GM21447 (cell line): ENCODE results near the gene TTLL8.
"Not testable (repeated sequence)": the region's sequence is repeated elsewhere in the genome, so short reads cannot be mapped to it uniquely, and the experiment has no call there.

ENCODE experiments used
- ATAC-seq: cut with Tn5 transposase; IDR thresholded peaks from one replicate; pipeline ENCODE4 v1.9.1; 2021; ENCODE audit not compliant: unreplicated experiment

TTLL8 gene

GRCh38 chr22:50058061-50058905 is at the start of gene TTLL8:
TTLL8 (minus strand) TSS chr22:50058298.
- ATAC-seq, result no peak

- no peak for ATAC-seq
Measured at GRCh38 chr22:50107529-50107928, 49.4 kb upstream of the TTLL8 start.

- ATAC-seq, result no peak
Measured at GRCh38 chr22:50105208-50106100, 47.4 kb upstream of the TTLL8 start.

- ATAC-seq, result no peak
Measured at GRCh38 chr22:50104141-50104544, 46.0 kb upstream of the TTLL8 start.

- ATAC-seq, result no peak
Measured at GRCh38 chr22:50102946-50103345, 44.8 kb upstream of the TTLL8 start.

- no peak for ATAC-seq
Measured at GRCh38 chr22:50101870-50102565, 43.9 kb upstream of the TTLL8 start.

- no peak for ATAC-seq
Measured at GRCh38 chr22:50098052-50098451, 40.0 kb upstream of the TTLL8 start.

GRCh38 chr22:50092342-50092741 is 34.2 kb upstream of the TTLL8 start:
- ATAC-seq, result no peak

GRCh38 chr22:50091092-50091768 is 33.1 kb upstream of the TTLL8 start:
- no peak for ATAC-seq

- no peak for ATAC-seq
Measured at GRCh38 chr22:50090412-50090714, 32.3 kb upstream of the TTLL8 start.

GRCh38 chr22:50089682-50090411 is 31.7 kb upstream of the TTLL8 start, which contains the start of gene MOV10L1:
MOV10L1 (plus strand) TSS chr22:50090006; CDS start chr22:50090089, 83 bp downstream.
- ATAC-seq, result no peak

GRCh38 chr22:50089231-50089630 is 31.1 kb upstream of the TTLL8 start:
- no peak for ATAC-seq

- no peak for ATAC-seq
Measured at GRCh38 chr22:50088096-50088495, 30.0 kb upstream of the TTLL8 start.

- no peak for ATAC-seq
Measured at GRCh38 chr22:50087646-50088045, 29.5 kb upstream of the TTLL8 start.

- not testable (repeated sequence) for ATAC-seq
Measured at GRCh38 chr22:50086975-50087374, 28.9 kb upstream of the TTLL8 start.

GRCh38 chr22:50086526-50086925 is 28.4 kb upstream of the TTLL8 start:
- no peak for ATAC-seq

GRCh38 chr22:50085211-50085972 is 27.3 kb upstream of the TTLL8 start, which contains the start of gene MLC1:
MLC1 (minus strand) TSS chr22:50085426; CDS start chr22:50084902, 524 bp downstream.
- ATAC-seq, result no peak

GRCh38 chr22:50084614-50085021 is 26.5 kb upstream of the TTLL8 start:
- no peak for ATAC-seq

GRCh38 chr22:50084080-50084477 is 26.0 kb upstream of the TTLL8 start:
- no peak for ATAC-seq
